Measurements from ENCODE around the gene RIBC2.

GRCh38 chr22:45425101-45425500 lies 11.6 kb downstream of the RIBC2 start:
- no peak for TF ChIP-seq CTCF (IDR thresholded peaks at IDR 0.05; ENCODE audit: low read length)
- no peak for TF ChIP-seq EZH2phosphoT487 (IDR thresholded peaks at IDR 0.05; ENCODE audit: low read length)
